BLaER1 (cell line): Measurements from ENCODE around the gene SPP1.
"Not testable (repeated sequence)": the region's sequence is repeated elsewhere in the genome, so short reads cannot be mapped to it uniquely, and the experiment has no call there.

Experiments used
- H3K27ac ChIP-seq: shearing (Covaris generic); formaldehyde crosslinking; 2 replicates; pipeline ENCODE4 v1.8.1; 2022
- H3K27me3 ChIP-seq: shearing (Covaris generic); formaldehyde crosslinking; 2 replicates; pipeline ENCODE4 v1.8.1; 2022
- H3K36me3 ChIP-seq: shearing (Covaris generic); formaldehyde crosslinking; 2 replicates; pipeline ENCODE4 v1.8.1; 2022
- H3K4me1 ChIP-seq: shearing (Covaris generic); formaldehyde crosslinking; 2 replicates; pipeline ENCODE4 v1.8.1; 2022
- H3K4me2 ChIP-seq: shearing (Covaris generic); formaldehyde crosslinking; 2 replicates; pipeline ENCODE4 v1.8.1; 2022
- H3K4me3 ChIP-seq: shearing (Covaris generic); formaldehyde crosslinking; 2 replicates; pipeline ENCODE4 v1.8.1; 2022
- H3K9ac ChIP-seq: shearing (Covaris generic); formaldehyde crosslinking; 2 replicates; pipeline ENCODE4 v1.8.1; 2022
- H3K9me3 ChIP-seq: shearing (Covaris generic); formaldehyde crosslinking; 2 replicates; pipeline ENCODE4 v1.8.1; 2022
- H4K20me1 ChIP-seq: shearing (Covaris generic); formaldehyde crosslinking; 2 replicates; pipeline ENCODE4 v1.8.1; 2022
- Cebpa-rat ChIP-seq: shearing (Covaris generic); IDR thresholded peaks from 2 replicates; pipeline ENCODE4 v1.8.1; 2022

Gene SPP1

GRCh38 chr4:87983996-87984395, 8.5 kb downstream of the SPP1 start:
- TF ChIP-seq Cebpa-rat = no peak
- Histone ChIP-seq H3K4me3 (no peak overlapping the region), H3K36me3 (no peaks in the 10 kb centered on the region), H3K9me3 (no peaks in the 10 kb centered on the region), H3K4me1 (no peaks in the 10 kb centered on the region), H3K27me3 (no peaks in the 10 kb centered on the region), H4K20me1 (no peaks in the 10 kb centered on the region), H3K9ac (no peak overlapping the region), H3K27ac (no peak overlapping the region), H3K4me2 (no peak overlapping the region)

- Histone ChIP-seq H3K36me3 (no peaks in the 10 kb centered on the region), H3K27me3 (no peaks in the 10 kb centered on the region), H3K27ac (no peak overlapping the region), H3K4me1 (no peaks in the 10 kb centered on the region), H3K9ac (no peak overlapping the region), H3K4me2 (no peak overlapping the region), H3K4me3 (no peak overlapping the region), H3K9me3 (no peaks in the 10 kb centered on the region), H4K20me1 (no peaks in the 10 kb centered on the region)
- TF ChIP-seq Cebpa-rat = no peak
Measured at GRCh38 chr4:87985097-87985886, 9.8 kb downstream of the SPP1 start.

- H3K4me3 ChIP-seq = no peak overlapping the region
Measured at GRCh38 chr4:87985887-87986200, 10.3 kb downstream of the SPP1 start.

GRCh38 chr4:87986508-87986907, 11.0 kb downstream of the SPP1 start:
- Histone ChIP-seq H3K4me3 (no peak overlapping the region), H3K9ac (no peak overlapping the region), H3K4me2 (no peak overlapping the region), H3K27ac (no peak overlapping the region), H3K4me1 (no peaks in the 10 kb centered on the region), H3K27me3 (no peaks in the 10 kb centered on the region), H3K9me3 (no peaks in the 10 kb centered on the region), H3K36me3 (no peaks in the 10 kb centered on the region), H4K20me1 (no peaks in the 10 kb centered on the region)
- no peak for TF ChIP-seq Cebpa-rat

More at GRCh38 chr4:87985887-87986200, 10.3 kb downstream of the SPP1 start:
- H3K36me3 ChIP-seq = no peaks in the 10 kb centered on the region
- no peak overlapping the region for H3K27ac ChIP-seq
- no peaks in the 10 kb centered on the region for H3K4me1 ChIP-seq
- H3K27me3 ChIP-seq = no peaks in the 10 kb centered on the region
- H4K20me1 ChIP-seq = no peaks in the 10 kb centered on the region
- no peak for TF ChIP-seq Cebpa-rat
- H3K4me2 ChIP-seq = no peak overlapping the region
- H3K9ac ChIP-seq = no peak overlapping the region
- H3K9me3 ChIP-seq = no peaks in the 10 kb centered on the region

GRCh38 chr4:87989765-87990164, 14.3 kb downstream of the SPP1 start:
- no peak overlapping the region for H3K27ac ChIP-seq
- H3K4me1 ChIP-seq = no peaks in the 10 kb centered on the region
- no peak overlapping the region for H3K4me3 ChIP-seq
- no peak overlapping the region for H3K9ac ChIP-seq
- H4K20me1 ChIP-seq = no peaks in the 10 kb centered on the region
- no peaks in the 10 kb centered on the region for H3K27me3 ChIP-seq
- no peak overlapping the region for H3K4me2 ChIP-seq
- H3K36me3 ChIP-seq = no peaks in the 10 kb centered on the region
- TF ChIP-seq Cebpa-rat = no peak
- H3K9me3 ChIP-seq = no peaks in the 10 kb centered on the region

GRCh38 chr4:87995435-87995834, 19.9 kb downstream of the SPP1 start:
- Histone ChIP-seq H3K27ac (no peak overlapping the region), H3K4me1 (no peaks in the 10 kb centered on the region), H4K20me1 (no peaks in the 10 kb centered on the region), H3K4me3 (no peak overlapping the region), H3K27me3 (no peaks in the 10 kb centered on the region), H3K9ac (no peak overlapping the region), H3K4me2 (no peak overlapping the region), H3K36me3 (no peaks in the 10 kb centered on the region), H3K9me3 (no peaks in the 10 kb centered on the region)
- no peak for TF ChIP-seq Cebpa-rat

GRCh38 chr4:87999191-87999691, 23.7 kb downstream of the SPP1 start:
- H4K20me1 ChIP-seq, H3K9ac ChIP-seq, H3K27ac ChIP-seq, H3K4me3 ChIP-seq, H3K36me3 ChIP-seq, H3K4me2 ChIP-seq, H3K4me1 ChIP-seq, H3K27me3 ChIP-seq, H3K9me3 ChIP-seq: not testable (repeated sequence)

- Histone ChIP-seq H3K27ac (no peak overlapping the region), H3K4me1 (peaks cover 10% of the 10 kb centered on the region; the same call in 1 of the 2 replicates), H3K4me2 (no peak overlapping the region), H3K36me3 (no peaks in the 10 kb centered on the region), H3K4me3 (no peak overlapping the region), H3K9ac (no peak overlapping the region), H3K9me3 (peaks cover 3% of the 10 kb centered on the region; the same call in 1 of the 2 replicates), H4K20me1 (no peaks in the 10 kb centered on the region), H3K27me3 (no peaks in the 10 kb centered on the region; the same call in 1 of the 2 replicates)
- no peak for TF ChIP-seq Cebpa-rat
Measured at GRCh38 chr4:88001871-88002270, 26.4 kb downstream of the SPP1 start.

- H3K4me1 ChIP-seq = peaks cover 14% of the 10 kb centered on the region; the same call in 1 of the 2 replicates
- H3K4me3 ChIP-seq = no peak overlapping the region
- TF ChIP-seq Cebpa-rat = no peak
- H4K20me1 ChIP-seq = peaks cover under 1% of the 10 kb centered on the region
- H3K9me3 ChIP-seq = peaks cover 3% of the 10 kb centered on the region; the same call in 1 of the 2 replicates
- peak overlapping the region; percentile 40 for H3K4me2 ChIP-seq
- H3K27ac ChIP-seq = no peak overlapping the region
- H3K9ac ChIP-seq = no peak overlapping the region
- no peaks in the 10 kb centered on the region for H3K36me3 ChIP-seq
- no peaks in the 10 kb centered on the region; the same call in 1 of the 2 replicates for H3K27me3 ChIP-seq
Measured at GRCh38 chr4:88002786-88003185, 27.3 kb downstream of the SPP1 start.

- Histone ChIP-seq H3K27ac (no peak overlapping the region), H3K4me3 (no peak overlapping the region), H3K36me3 (no peaks in the 10 kb centered on the region), H3K9me3 (peaks cover 3% of the 10 kb centered on the region; the same call in 1 of the 2 replicates), H3K9ac (no peak overlapping the region), H4K20me1 (peaks cover 6% of the 10 kb centered on the region), H3K4me2 (peak overlapping the region; percentile 40; the same call in 1 of the 2 replicates), H3K4me1 (peaks cover 14% of the 10 kb centered on the region; the same call in 1 of the 2 replicates), H3K27me3 (no peaks in the 10 kb centered on the region; the same call in 1 of the 2 replicates)
- no peak for TF ChIP-seq Cebpa-rat
Measured at GRCh38 chr4:88003261-88003660, 27.7 kb downstream of the SPP1 start.
